Measurements from ENCODE around the gene CHID1.

Gene CHID1

GRCh38 chr11:836274-836673 lies 74.3 kb downstream of the CHID1 start:
- DNase-seq (ENCODE audit: low read depth), result no peak

- DNase-seq (ENCODE audit: low read depth), result no peak
Observed at GRCh38 chr11:834371-835316, 76.0 kb downstream of the CHID1 start.

- no peak for DNase-seq (ENCODE audit: low read depth)
Observed at GRCh38 chr11:833849-834311, 76.7 kb downstream of the CHID1 start.

- no peak for DNase-seq (ENCODE audit: low read depth)
Observed at GRCh38 chr11:833114-833791, 77.4 kb downstream of the CHID1 start.

GRCh38 chr11:832529-833113 lies 78.0 kb downstream of the CHID1 start, which contains the start of gene CD151:
Gene CD151 (plus strand): TSS chr11:832952. CDS start chr11:836070, 3,118 bp downstream.
- peak; percentile 59 for DNase-seq (ENCODE audit: low read depth)

- DNase-seq (ENCODE audit: low read depth), result no peak
Observed at GRCh38 chr11:831961-832528, 78.6 kb downstream of the CHID1 start.

- no peak for DNase-seq (ENCODE audit: low read depth)
Observed at GRCh38 chr11:831118-831864, 79.3 kb downstream of the CHID1 start.

- peak; percentile 69 for DNase-seq (ENCODE audit: low read depth)
Observed at GRCh38 chr11:830295-831117, 80.1 kb downstream of the CHID1 start.

GRCh38 chr11:829847-830294 lies 80.7 kb downstream of the CHID1 start:
- DNase-seq (ENCODE audit: low read depth), result no peak

GRCh38 chr11:829176-829846 lies 81.3 kb downstream of the CHID1 start:
- no peak for DNase-seq (ENCODE audit: low read depth)

- DNase-seq (ENCODE audit: low read depth), result no peak
Observed at GRCh38 chr11:828506-829175, 82.0 kb downstream of the CHID1 start.

- DNase-seq (ENCODE audit: low read depth), result no peak
Observed at GRCh38 chr11:827897-828192, 82.8 kb downstream of the CHID1 start, which contains the start of gene CRACR2B. Gene CRACR2B (plus strand): TSS chr11:827919. CDS start chr11:828608, 689 bp downstream.

- DNase-seq (ENCODE audit: low read depth), result no peak
Observed at GRCh38 chr11:827146-827896, 83.3 kb downstream of the CHID1 start.

- no peak for DNase-seq (ENCODE audit: low read depth)
Observed at GRCh38 chr11:826836-827145, 83.8 kb downstream of the CHID1 start.

GRCh38 chr11:826227-826621 lies 84.4 kb downstream of the CHID1 start:
- DNase-seq (ENCODE audit: low read depth), result no peak

GRCh38 chr11:825366-826226 lies 85.0 kb downstream of the CHID1 start:
- no peak for DNase-seq (ENCODE audit: low read depth)

- DNase-seq (ENCODE audit: low read depth), result no peak
Observed at GRCh38 chr11:824942-825341, 85.7 kb downstream of the CHID1 start.

GRCh38 chr11:824292-824880 lies 86.2 kb downstream of the CHID1 start:
- no peak for DNase-seq (ENCODE audit: low read depth)
